BJ (cell line): Measurements from ENCODE around the gene ZC3HAV1. TPM values are rescaled to one million over a fixed set of nuclear protein-coding genes. Genes with fewer than 3 reads are reported as not detected.

Experiments used
- CTCF ChIA-PET: fragments of 350-600 bp; formaldehyde crosslinking; extraction: SDS; loops from one replicate; lab custom pipeline; 2021; ENCODE audit warnings: antibody characterized with exemption, inconsistent platforms; lab: Yijun Ruan, JAX
- POLR2A ChIA-PET: fragments of 300-600 bp; sonication (Branson Sonifier 250); formaldehyde crosslinking; extraction: SDS; loops from one replicate; lab custom pipeline; 2021; ENCODE audit warnings: antibody characterized with exemption; lab: Charles Lee
- DNase-seq: peaks from one replicate; pipeline ENCODE4 v3.0.0-alpha.2; 2011; ENCODE audit warnings: low read depth
- H3K27me3 ChIP-seq: 2 replicates; pipeline ENCODE4 v1.6.0; 2011; ENCODE audit warnings: low read length; ENCODE audit not compliant: control insufficient read depth, insufficient read depth
- H3K36me3 ChIP-seq: 2 replicates; pipeline ENCODE4 v1.5.1; 2011; ENCODE audit warnings: low read length; ENCODE audit not compliant: control insufficient read depth, insufficient read depth
- H3K4me3 ChIP-seq: 2 replicates; pipeline ENCODE4 v1.5.1; 2011; ENCODE audit warnings: low read depth, mild to moderate bottlenecking, control low read depth, low read length
- polyA plus RNA-seq: library from polyadenylated mRNA; depleted of rRNA; stranded (reverse); fragments of >200 nt; gene quantifications from 2 replicates; pipeline ENCODE4 v1.2.3, GENCODE V29; 2011
- TF ChIP-seq, protein P1 (sequence below): IDR thresholded peaks from 2 replicates; pipeline ENCODE4 v1.5.1; 2011; ENCODE audit warnings: low read depth, mild to moderate bottlenecking, control low read depth, inconsistent platforms, low read length, moderate library complexity; ENCODE audit not compliant: insufficient read depth

Gene ZC3HAV1
- polyA plus RNA-seq, 1 experiment: 21.7 TPM

DNA sequence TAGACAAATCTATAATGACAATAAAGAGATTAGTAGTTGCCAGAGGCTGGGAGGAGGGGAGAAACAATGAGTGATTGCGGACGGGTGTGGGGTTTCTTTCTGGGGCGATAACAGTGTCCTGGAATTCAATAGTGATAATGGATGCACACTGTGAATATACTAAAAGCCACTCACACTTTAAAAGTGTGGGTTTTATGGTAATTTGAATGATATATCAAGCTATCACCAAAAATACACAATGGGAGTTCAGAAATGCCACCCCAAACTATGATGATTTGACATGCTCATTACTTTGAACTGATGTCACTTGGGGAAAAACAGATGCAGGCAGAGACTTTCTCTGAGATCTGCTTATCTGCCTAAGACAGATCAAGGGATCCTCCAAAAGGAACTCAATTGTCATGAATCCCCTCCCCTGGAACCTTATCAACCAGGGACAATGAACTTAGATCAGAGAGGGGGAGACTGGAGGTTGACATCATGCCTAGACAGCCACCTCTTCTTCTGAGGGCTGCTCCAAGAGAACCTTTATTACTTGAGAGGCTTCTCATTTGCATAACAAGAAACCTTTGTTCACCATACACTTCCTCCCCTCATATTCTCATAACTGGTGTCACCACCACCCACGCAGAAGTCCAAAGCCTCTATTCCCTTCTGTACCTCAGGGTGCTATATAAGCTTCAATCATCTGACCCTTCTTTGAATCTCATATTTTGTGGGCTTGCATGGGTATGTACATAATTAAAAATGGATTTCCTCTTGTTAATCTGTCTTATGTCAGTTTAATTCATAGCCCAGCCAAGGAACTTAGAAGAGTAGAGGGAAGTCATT, 14.8 kb upstream of the ZC3HAV1 start:
- H3K27me3 ChIP-seq: peaks cover 8% of the 10 kb centered on the region
- H3K4me3 ChIP-seq: no peak overlapping the region
- POLR2A ChIA-PET: no interaction called here
- no peak for DNase-seq
- TF ChIP-seq, protein P1, sequence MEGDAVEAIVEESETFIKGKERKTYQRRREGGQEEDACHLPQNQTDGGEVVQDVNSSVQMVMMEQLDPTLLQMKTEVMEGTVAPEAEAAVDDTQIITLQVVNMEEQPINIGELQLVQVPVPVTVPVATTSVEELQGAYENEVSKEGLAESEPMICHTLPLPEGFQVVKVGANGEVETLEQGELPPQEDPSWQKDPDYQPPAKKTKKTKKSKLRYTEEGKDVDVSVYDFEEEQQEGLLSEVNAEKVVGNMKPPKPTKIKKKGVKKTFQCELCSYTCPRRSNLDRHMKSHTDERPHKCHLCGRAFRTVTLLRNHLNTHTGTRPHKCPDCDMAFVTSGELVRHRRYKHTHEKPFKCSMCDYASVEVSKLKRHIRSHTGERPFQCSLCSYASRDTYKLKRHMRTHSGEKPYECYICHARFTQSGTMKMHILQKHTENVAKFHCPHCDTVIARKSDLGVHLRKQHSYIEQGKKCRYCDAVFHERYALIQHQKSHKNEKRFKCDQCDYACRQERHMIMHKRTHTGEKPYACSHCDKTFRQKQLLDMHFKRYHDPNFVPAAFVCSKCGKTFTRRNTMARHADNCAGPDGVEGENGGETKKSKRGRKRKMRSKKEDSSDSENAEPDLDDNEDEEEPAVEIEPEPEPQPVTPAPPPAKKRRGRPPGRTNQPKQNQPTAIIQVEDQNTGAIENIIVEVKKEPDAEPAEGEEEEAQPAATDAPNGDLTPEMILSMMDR: no peak
- CTCF ChIA-PET: interaction anchor here (1.2 kb wide), 1 partner anchor 12 kb away, joined by 4 read pairs; no protein-coding TSS in a partner anchor
- H3K36me3 ChIP-seq: no peaks in the 10 kb centered on the region

DNA sequence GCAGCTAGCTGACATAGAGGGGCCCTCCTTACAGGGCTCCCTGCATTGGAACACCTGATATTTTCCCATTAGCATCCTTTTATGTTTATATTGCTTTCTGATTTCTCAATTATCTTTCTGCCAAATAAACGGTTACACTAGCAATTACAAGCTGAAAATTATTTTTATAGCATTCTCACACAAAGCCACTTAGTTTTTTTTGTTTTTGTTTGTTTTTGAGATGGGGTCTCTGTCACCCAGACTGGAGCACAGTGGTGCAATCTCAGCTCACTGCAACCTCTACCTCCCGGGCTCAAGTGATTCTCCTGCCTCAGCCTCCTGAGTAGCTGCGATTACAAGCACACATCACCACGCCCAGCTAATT, 9.9 kb upstream of the ZC3HAV1 start:
- Histone ChIP-seq H3K4me3 (no peak overlapping the region), H3K27me3 (peaks cover 7% of the 10 kb centered on the region), H3K36me3 (no peaks in the 10 kb centered on the region)
- TF ChIP-seq, protein P1: no peak
- DNase-seq: no peak
- CTCF ChIA-PET: interaction anchor here (0.6 to 2.1 kb wide), 3 partner anchors 8 to 37 kb away, joined by 3 to 7 read pairs (median 3); a partner anchor contains a TSS
- POLR2A ChIA-PET: no interaction called here

DNA sequence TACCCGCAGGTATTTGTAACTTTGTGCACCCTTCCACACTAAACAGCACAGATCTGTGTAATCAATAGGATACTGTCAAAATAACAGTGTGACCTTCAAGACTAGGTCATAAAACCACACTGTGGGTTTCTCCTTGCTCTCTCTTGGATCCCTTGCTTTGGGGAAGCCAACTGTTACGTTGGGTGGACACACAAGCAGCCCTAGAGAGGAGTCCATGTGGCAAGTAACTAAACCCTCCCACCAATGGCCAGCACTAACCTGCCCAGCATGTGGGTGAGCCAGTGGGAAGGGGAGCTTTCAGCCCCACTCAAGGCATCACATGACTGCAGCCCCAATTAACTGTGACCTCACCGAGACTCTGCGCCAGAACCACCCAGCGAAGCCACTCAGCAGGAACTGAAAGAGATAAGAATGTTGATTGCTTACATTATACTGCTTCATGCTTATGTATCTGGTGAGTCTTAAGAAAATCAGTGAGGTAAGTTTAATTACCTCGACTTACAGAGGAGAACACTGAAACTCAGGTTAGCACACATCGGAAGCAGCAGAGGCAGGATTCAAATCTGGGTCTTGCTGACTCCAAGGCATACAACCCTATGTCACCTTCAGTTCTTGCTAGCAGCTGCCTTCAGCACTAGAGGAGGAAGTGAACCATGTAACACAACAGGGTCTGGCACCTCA, 9.4 kb upstream of the ZC3HAV1 start:
- no peak for DNase-seq
- Histone ChIP-seq H3K27me3 (peaks cover 4% of the 10 kb centered on the region), H3K4me3 (no peak overlapping the region), H3K36me3 (no peaks in the 10 kb centered on the region)
- ChIA-PET CTCF (interaction anchor here (1.1 to 2.1 kb wide), 2 partner anchors 9 to 15 kb away, joined by 3 to 7 read pairs; a partner anchor contains a TSS), POLR2A (no interaction called here)
- TF ChIP-seq, protein P1: no peak

DNA sequence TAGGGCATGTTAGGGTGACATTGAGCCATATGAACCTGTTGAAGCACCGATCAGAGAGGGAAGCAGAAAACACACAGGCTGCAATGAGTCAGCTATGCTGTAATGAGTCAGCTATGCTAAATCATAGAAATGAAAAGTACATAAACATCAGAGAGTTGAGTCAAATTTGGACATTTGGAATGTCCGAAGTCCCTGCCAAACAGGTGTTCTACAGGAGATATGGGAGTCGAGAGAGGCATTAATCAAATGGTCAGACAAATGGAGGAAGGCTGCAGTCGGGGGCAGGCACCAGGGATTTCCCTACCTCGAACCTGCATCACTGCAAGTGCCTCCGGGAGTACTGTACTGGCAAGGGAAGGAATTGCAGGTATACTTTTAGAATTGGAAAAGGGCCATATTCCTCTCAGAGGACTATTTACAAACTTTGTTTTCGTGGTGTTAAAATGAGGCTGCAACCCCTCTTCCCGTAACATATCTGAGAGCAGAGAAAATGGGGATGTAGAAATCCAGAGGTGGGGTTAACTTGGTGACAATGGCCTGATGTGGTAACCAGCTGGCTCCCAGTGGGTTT, 8.8 kb upstream of the ZC3HAV1 start:
- ChIA-PET CTCF (no interaction called here), POLR2A (no interaction called here)
- no peak overlapping the region for H3K4me3 ChIP-seq
- DNase-seq: no peak
- H3K36me3 ChIP-seq: no peaks in the 10 kb centered on the region
- TF ChIP-seq, protein P1: no peak
- H3K27me3 ChIP-seq: peaks cover under 1% of the 10 kb centered on the region
